ENCODE data around the gene ATP6V0B. TPM values are rescaled to one million over a fixed set of nuclear protein-coding genes. Genes with fewer than 3 reads are reported as not detected.
A peak's percentile ranks its signal among the peaks of the same experiment; 100 is the strongest.

ATP6V0B gene
- total and polyA plus RNA-seq, 2 of the 13 experiments (the other 11 are each of a cell fraction or from before 2014, with no cell fraction given), result 157 to 161 TPM

DNA sequence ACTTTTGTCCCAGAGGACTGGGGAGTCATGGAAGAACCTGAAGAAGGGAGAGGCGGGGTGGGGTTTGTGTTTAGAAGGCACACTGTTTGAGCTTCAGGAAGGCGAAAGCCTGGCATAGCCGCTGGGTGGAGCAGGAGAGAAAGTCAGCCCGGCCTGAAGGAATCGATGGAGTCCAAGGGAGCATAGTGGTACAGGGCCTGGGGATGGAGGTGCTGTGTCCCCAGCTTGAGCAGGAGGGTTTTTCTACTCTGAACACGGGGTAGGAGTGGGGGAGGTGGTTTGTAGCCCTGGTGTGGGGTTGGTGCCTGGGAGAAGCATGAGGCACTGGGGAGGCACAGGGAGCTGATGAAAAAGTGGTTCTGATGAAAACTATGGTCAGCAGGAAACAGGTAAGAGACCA lies 12.0 kb downstream of the ATP6V0B start (continued):
- TF ChIP-seq ZNF569 (CRISPR knock-in tag; IDR thresholded peaks at IDR 0.05; ENCODE audit: borderline replicate concordance) (no peak), MTF2 (CRISPR knock-in tag; IDR thresholded peaks at IDR 0.05; ENCODE audit: borderline replicate concordance) (0 out of 2 replicates have a peak, but pooled peaks have one; percentile 9), TARDBP (CRISPR knock-in tag; IDR thresholded peaks at IDR 0.05) (0 out of 2 replicates have a peak, but pooled peaks have one; percentile 34)
- TF ChIP-seq, protein P1, sequence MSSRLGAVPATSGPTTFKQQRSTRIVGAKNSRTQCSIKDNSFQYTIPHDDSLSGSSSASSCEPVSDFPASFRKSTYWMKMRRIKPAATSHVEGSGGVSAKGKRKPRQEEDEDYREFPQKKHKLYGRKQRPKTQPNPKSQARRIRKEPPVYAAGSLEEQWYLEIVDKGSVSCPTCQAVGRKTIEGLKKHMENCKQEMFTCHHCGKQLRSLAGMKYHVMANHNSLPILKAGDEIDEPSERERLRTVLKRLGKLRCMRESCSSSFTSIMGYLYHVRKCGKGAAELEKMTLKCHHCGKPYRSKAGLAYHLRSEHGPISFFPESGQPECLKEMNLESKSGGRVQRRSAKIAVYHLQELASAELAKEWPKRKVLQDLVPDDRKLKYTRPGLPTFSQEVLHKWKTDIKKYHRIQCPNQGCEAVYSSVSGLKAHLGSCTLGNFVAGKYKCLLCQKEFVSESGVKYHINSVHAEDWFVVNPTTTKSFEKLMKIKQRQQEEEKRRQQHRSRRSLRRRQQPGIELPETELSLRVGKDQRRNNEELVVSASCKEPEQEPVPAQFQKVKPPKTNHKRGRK (CRISPR knock-in tag; IDR thresholded peaks at IDR 0.05), result 0 out of 2 replicates have a peak, but pooled peaks have one; percentile 45
- TF ChIP-seq, protein P2, sequence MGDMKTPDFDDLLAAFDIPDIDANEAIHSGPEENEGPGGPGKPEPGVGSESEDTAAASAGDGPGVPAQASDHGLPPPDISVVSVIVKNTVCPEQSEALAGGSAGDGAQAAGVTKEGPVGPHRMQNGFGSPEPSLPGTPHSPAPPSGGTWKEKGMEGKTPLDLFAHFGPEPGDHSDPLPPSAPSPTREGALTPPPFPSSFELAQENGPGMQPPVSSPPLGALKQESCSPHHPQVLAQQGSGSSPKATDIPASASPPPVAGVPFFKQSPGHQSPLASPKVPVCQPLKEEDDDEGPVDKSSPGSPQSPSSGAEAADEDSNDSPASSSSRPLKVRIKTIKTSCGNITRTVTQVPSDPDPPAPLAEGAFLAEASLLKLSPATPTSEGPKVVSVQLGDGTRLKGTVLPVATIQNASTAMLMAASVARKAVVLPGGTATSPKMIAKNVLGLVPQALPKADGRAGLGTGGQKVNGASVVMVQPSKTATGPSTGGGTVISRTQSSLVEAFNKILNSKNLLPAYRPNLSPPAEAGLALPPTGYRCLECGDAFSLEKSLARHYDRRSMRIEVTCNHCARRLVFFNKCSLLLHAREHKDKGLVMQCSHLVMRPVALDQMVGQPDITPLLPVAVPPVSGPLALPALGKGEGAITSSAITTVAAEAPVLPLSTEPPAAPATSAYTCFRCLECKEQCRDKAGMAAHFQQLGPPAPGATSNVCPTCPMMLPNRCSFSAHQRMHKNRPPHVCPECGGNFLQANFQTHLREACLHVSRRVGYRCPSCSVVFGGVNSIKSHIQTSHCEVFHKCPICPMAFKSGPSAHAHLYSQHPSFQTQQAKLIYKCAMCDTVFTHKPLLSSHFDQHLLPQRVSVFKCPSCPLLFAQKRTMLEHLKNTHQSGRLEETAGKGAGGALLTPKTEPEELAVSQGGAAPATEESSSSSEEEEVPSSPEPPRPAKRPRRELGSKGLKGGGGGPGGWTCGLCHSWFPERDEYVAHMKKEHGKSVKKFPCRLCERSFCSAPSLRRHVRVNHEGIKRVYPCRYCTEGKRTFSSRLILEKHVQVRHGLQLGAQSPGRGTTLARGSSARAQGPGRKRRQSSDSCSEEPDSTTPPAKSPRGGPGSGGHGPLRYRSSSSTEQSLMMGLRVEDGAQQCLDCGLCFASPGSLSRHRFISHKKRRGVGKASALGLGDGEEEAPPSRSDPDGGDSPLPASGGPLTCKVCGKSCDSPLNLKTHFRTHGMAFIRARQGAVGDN (CRISPR knock-in tag; IDR thresholded peaks at IDR 0.05), result peak; percentile 60

Data from HepG2 (cell line).